Kidney tubule cell (primary cell): ENCODE data around the gene NSUN7.
"Not testable (repeated sequence)": the region's sequence is repeated elsewhere in the genome, so short reads cannot be mapped to it uniquely, and the experiment has no call there.

ENCODE experiments used
- DNase-seq: peaks from one replicate; pipeline ENCODE4 v3.0.0-alpha.2; 2018; ENCODE audit warnings: low spot score

Gene NSUN7

GRCh38 chr4:40749717-40750460 is at the start of gene NSUN7:
Gene NSUN7 (plus strand): TSS chr4:40749955. CDS start chr4:40750694, 739 bp downstream.
- DNase-seq: peak; percentile 75

- no peak for DNase-seq
These were observed 47.5 kb upstream of the NSUN7 start for GRCh38 chr4:40702137-40702799.

- DNase-seq: no peak
These were observed 47.0 kb upstream of the NSUN7 start for GRCh38 chr4:40702800-40703151.

GRCh38 chr4:40704073-40704472 is 45.7 kb upstream of the NSUN7 start:
- DNase-seq: no peak

- DNase-seq: no peak
These were observed 39.1 kb upstream of the NSUN7 start for GRCh38 chr4:40710484-40711254.

GRCh38 chr4:40713001-40713400 is 36.8 kb upstream of the NSUN7 start:
- DNase-seq: not testable (repeated sequence)

- no peak for DNase-seq
These were observed 36.0 kb upstream of the NSUN7 start for GRCh38 chr4:40713798-40714197.

GRCh38 chr4:40718586-40718985 is 31.2 kb upstream of the NSUN7 start:
- DNase-seq: no peak

- peak; percentile 79 for DNase-seq
These were observed 30.6 kb upstream of the NSUN7 start for GRCh38 chr4:40719008-40719623.

GRCh38 chr4:40720351-40720750 is 29.4 kb upstream of the NSUN7 start:
- DNase-seq: no peak

- no peak for DNase-seq
These were observed 28.8 kb upstream of the NSUN7 start for GRCh38 chr4:40720916-40721315.

- peak; percentile 85 for DNase-seq
These were observed 28.0 kb upstream of the NSUN7 start for GRCh38 chr4:40721730-40722171.

GRCh38 chr4:40722576-40723161 is 27.1 kb upstream of the NSUN7 start:
- peak; percentile 44 for DNase-seq

GRCh38 chr4:40723728-40724127 is 26.0 kb upstream of the NSUN7 start:
- no peak for DNase-seq

- no peak for DNase-seq
These were observed 21.4 kb upstream of the NSUN7 start for GRCh38 chr4:40728333-40728732.

GRCh38 chr4:40729555-40729954 is 20.2 kb upstream of the NSUN7 start:
- DNase-seq: no peak

GRCh38 chr4:40730091-40730679 is 19.6 kb upstream of the NSUN7 start:
- DNase-seq: no peak

GRCh38 chr4:40731361-40731760 is 18.4 kb upstream of the NSUN7 start:
- DNase-seq: no peak

GRCh38 chr4:40731792-40732245 is 17.9 kb upstream of the NSUN7 start:
- DNase-seq: peak; percentile 54

- DNase-seq: no peak
These were observed 16.0 kb upstream of the NSUN7 start for GRCh38 chr4:40733752-40734151.

GRCh38 chr4:40734497-40734896 is 15.3 kb upstream of the NSUN7 start:
- no peak for DNase-seq

GRCh38 chr4:40736910-40737309 is 12.8 kb upstream of the NSUN7 start:
- peak; percentile 36 for DNase-seq
